LNCaP clone FGC (cell line): Measurements from ENCODE around the gene ARL14.
A peak's percentile ranks its signal among the peaks of the same experiment; 100 is the strongest.

ENCODE experiments used
- DNase-seq: peaks from one replicate; pipeline ENCODE4 v3.0.0-alpha.2; 2011; ENCODE audit warnings: low read depth
- H3K4me3 ChIP-seq: 2 replicates; pipeline ENCODE4 v1.5.1; 2011; ENCODE audit warnings: mild to moderate bottlenecking, low read depth, low read length, control low read depth
- TF ChIP-seq, protein P1 (sequence below): IDR thresholded peaks from 2 replicates; pipeline ENCODE4 v1.5.1; 2012; ENCODE audit warnings: mild to moderate bottlenecking; ENCODE audit not compliant: control insufficient read depth, insufficient read depth; ENCODE audit errors: extremely low read depth

Gene ARL14

GRCh38 chr3:160686955-160687535, 10.1 kb downstream of the ARL14 start:
- TF ChIP-seq, protein P1, sequence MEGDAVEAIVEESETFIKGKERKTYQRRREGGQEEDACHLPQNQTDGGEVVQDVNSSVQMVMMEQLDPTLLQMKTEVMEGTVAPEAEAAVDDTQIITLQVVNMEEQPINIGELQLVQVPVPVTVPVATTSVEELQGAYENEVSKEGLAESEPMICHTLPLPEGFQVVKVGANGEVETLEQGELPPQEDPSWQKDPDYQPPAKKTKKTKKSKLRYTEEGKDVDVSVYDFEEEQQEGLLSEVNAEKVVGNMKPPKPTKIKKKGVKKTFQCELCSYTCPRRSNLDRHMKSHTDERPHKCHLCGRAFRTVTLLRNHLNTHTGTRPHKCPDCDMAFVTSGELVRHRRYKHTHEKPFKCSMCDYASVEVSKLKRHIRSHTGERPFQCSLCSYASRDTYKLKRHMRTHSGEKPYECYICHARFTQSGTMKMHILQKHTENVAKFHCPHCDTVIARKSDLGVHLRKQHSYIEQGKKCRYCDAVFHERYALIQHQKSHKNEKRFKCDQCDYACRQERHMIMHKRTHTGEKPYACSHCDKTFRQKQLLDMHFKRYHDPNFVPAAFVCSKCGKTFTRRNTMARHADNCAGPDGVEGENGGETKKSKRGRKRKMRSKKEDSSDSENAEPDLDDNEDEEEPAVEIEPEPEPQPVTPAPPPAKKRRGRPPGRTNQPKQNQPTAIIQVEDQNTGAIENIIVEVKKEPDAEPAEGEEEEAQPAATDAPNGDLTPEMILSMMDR: peak; percentile 35
- H3K4me3 ChIP-seq: no peak overlapping the region
- DNase-seq: no peak

DNA sequence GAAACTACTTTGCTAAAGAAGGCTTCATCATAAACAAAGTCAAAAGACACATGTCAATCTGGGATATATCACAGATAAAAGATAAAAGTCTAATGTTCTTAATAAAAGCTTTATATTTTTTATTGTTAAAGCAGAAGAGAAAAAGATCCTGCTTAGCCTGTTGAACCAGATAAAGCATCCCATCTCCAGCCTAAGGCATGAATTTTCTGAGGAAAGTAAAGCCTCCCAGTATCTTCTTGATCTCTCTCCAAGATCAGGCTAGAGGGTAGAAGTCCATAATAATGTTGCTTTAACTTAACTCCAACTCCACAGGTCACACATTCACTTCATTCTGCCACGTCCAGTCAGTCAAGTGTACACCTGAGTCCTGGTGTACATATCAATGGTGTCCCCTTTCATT, 14.2 kb downstream of the ARL14 start:
- no peak for DNase-seq
- H3K4me3 ChIP-seq: no peak overlapping the region
- TF ChIP-seq, protein P1: no peak

DNA sequence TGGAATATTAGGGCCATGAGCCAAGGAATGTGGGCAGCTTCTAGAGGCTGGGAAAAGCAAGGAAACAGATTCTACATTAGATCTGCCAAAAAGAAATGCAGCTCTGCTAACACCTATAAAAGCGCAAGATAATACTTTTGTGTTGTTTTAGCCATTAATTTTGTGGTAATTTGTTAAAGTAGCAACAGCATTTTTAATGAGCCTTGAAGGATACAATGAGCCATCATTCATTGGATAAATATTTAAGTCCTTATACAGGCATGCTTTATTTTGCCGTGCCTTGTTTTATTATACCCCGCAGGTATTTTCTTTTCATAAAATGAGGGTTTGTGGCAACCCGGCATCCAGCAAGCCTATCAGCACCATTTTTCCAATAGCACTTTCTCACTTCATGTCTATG, 15.0 kb downstream of the ARL14 start:
- DNase-seq: no peak
- TF ChIP-seq, protein P1: no peak
- H3K4me3 ChIP-seq: no peak overlapping the region

- TF ChIP-seq, protein P1: no peak
- no peak overlapping the region for H3K4me3 ChIP-seq
- DNase-seq: no peak
Measured at GRCh38 chr3:160693191-160693590, 16.2 kb downstream of the ARL14 start.

GRCh38 chr3:160694345-160694744, 17.4 kb downstream of the ARL14 start:
- no peak for DNase-seq

GRCh38 chr3:160695003-160695402, 18.0 kb downstream of the ARL14 start:
- no peak for DNase-seq
- no peak overlapping the region for H3K4me3 ChIP-seq
- TF ChIP-seq, protein P1: no peak

More at GRCh38 chr3:160694345-160694744, 17.4 kb downstream of the ARL14 start:
- no peak overlapping the region for H3K4me3 ChIP-seq
- TF ChIP-seq, protein P1: no peak

- TF ChIP-seq, protein P1: no peak
- DNase-seq: no peak
- no peak overlapping the region for H3K4me3 ChIP-seq
Measured at GRCh38 chr3:160695915-160696327, 19.0 kb downstream of the ARL14 start.
